ENCODE data around the gene FAR2.
"Not testable (repeated sequence)": the region's sequence is repeated elsewhere in the genome, so short reads cannot be mapped to it uniquely, and the experiment has no call there.

Gene FAR2

DNA sequence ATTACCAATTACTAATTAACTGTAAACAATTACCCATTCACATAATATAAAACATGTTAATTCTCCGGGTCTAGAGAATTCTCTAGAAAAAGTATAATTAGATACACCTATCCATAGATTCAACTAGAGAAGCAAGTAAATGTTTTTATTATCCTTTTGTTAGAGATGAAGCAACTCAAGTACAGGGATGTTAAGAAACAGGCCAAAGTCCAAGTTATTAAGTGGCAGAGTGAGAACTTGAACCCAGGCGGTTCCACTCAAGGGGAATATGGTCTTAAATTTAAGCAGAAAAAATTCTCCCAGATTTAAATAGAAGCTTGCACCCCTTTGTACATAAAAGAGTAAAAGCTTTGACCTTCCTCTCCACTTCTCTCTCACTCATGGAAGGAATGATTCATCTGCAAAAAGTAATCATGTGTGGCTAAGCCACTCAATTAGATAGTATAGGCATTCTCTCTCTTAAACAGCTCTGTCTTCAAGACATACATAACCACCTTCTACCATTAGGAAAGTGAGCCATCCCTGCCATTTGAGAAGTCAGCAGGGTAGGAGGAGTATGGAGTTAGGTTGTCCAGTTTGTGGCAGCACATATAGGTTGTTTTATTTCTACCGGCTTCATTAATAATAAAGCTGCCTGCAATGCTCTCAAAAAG, 197.8 kb downstream of the FAR2 start:
- no peak for DNase-seq

DNA sequence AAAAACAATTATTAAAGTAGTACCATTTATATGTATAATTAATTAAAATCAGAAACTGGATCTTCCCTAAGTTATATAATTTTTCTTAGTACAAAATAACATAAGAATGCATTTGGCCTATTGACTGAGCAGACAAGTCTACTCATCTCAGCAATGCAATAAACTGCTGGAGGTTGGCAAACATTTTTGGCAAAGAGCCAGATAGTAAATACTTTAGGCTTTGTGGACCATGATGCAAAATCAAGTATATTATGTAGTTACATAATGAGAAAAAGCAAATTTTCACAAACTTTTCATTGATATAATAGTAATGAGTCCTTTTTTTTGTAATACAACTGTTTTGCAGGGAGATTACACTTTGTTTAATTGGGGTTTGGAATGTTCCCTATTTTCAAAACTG, 201.0 kb downstream of the FAR2 start:
- no peak for DNase-seq

DNA sequence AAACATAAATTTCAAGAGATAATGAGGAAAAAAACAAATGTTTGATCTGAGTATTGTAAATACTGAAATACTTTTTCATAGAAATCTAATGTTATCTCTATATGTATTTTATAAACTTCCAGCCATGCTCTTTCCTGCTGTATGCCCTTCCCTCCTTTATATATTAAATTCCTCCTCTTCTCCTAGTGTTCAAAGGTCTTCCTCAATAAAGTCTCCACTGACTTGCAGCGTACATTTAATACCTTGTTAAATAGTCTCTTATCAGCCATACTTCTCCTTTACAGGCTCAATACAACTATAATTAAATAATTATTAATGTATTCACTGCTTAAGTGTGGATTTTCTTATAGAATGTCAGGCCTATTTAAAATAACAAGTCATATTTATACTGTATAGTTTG, 205.9 kb downstream of the FAR2 start:
- no peak for DNase-seq

DNA sequence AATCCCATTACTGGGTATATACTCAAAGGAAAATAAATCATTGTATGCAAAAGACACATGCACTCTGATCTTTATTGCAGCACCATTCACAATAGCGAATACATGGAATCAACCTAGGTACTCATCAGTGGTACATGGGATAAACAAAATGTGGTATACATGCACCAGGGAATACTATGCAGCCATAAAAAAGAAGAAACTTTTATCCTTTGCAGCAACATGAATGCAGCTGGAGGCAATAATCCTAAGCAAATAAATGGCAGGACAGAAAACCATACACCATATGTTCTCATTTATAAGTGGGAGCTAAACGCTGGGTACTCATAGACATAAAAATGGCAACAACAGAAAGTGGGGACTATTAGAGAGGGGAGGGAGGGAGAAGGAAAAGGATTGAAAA, 216.0 kb downstream of the FAR2 start:
- no peak for DNase-seq

DNA sequence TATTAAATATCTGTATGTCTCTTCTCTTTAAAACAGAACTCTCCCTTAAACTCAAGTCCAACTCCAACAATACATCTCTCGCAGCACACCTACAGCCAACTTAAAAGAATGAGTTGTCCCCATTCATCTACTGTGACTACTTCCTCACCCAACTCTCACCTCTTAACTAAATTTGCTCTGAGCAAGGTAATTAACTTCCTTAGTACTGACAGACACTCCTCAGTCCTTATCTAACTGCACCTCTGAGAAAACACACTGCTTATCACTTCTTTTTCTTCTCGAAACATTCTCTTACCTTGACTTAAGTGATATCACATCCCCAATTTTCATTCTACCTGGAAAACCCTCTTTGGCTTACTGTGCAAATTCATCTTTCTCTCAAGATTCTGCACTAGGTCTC, 224.9 kb downstream of the FAR2 start:
- DNase-seq, result no peak

DNA sequence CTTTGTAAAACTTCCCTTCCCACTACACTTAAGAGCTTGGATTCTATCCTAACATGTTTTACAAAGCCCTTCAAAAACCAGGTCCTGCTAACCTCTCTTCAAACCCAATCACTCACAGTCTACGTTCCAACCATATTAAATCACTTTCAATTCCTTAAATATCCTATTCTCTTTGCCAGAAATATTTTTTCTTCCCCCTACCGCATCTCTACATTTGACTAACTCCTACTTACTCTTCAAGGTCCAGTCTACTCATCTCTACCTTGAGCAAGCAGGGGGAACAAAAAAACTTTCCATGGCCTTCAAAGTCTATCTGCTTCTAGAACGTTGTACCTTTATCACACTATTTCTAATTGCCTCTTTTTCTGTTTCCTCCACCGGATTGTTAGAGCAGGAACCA, 225.8 kb downstream of the FAR2 start:
- no peak for DNase-seq

DNA sequence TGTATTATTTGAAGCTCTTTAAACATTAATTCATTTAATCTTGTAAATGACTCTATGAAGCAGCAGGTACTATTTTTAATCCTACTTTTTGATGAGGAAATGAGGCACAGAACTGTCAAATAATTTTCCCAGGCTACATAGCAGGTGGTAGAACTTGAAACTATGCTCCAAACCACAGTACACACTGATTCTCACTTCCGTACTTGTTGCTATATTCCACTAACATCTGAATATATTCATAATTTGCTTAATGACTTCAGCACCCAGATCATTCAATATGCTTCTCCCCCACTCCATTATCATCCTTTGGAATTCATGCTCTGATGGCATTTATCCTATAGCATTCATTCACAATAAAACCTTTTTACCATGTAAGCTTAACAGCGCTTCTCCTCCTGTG, 227.0 kb downstream of the FAR2 start:
- no peak for DNase-seq

DNA sequence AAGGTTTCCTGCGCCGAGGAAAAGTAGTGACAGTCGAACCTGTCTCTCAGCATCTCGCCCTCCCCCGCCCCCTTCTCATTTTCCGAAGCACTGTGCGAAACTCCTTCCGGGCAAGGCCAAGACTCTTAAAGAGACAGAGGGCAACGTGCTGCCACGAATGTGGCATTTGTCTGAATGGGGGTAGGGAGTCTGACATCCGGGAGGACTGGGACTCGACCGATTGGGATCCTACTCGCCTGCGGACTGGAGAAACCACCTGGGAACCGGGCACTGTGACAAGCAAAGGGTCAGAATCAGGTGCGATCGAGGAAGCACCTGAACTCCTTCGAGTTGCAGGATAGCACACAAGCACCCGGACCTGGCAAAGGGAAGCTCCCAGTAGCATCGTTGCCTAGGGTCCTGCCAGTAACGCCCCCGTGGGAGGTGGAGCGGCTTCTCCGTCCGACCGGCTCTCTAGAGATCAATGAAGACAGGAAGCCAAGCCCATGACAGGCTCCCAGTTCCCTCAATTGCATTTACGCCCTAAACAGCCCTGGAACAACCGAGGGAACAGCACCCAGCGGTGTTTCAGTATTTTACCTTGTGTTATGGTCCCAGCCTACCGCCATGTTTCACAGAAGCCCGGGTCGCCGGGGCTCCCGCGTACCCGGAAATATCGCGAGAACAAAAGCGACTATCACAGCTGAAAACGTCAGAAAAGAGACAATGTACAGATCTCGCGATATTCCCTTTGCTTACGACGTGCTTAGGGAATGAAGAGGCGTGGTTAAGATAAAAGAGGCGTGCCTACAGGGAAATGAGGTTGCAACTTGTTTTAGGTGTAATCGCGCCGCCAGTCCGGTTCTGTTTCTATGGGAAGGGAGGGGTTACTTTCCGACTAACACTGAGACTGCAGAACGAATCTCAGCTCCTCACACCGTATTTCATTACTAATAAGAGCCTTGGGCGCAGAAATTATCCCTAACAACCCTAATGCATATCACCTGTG, 231.8 kb downstream of the FAR2 start, which contains the start of gene ERGIC2:
TSS of gene ERGIC2 (minus strand) at position 637 of the 988 bp plus-strand sequence. CDS start 9,539 bp downstream, outside the sequence.
- peak; percentile 96 for DNase-seq

DNA sequence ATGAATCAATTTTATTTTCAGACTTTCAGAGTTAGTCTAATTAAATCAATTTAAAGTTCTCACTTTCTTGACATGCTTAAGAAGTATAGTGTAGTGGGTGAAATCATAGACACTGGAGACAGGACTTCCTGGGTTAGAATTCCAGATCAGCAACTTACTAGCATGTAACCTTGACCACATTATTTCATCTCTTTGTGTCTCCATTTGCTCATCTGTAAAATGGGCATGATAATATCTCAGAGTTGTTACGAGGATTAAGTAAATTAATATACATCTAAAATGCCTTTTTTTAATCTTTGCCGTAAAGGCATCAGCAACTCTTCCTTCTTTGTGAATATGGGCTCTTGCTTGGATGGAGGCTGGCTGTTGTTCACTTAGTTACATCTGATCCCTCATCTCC, 233.2 kb downstream of the FAR2 start:
- no peak for DNase-seq

DNA sequence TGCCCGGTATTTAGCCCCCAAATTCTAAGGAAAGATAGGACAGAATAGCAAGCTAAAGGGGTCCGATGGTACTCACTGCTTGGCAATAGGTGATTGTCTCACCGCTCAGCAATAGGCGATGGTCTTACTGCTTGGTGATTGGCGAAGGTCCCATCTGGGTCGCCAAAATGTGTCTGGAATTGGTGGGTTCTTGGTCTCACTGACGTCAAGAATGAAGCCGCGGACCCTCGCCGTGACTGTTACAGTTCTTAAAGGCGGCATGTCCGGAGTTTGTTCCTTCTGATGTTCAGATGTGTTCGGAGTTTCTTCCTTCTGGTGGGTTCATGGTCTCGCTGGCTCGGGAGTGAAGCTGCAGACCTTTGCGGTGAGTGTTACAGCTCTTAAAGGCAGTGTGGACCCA, 236.1 kb downstream of the FAR2 start:
- DNase-seq, result not testable (repeated sequence)
